ENCODE measurements around the gene ADAP1.

ADAP1 gene

GRCh38 chr7:900331-901040 is 54.0 kb downstream of the ADAP1 start:
- TF ChIP-seq CTCF (IDR thresholded peaks at IDR 0.05): no peak

GRCh38 chr7:899806-900205 is 54.7 kb downstream of the ADAP1 start:
- no peak overlapping the region for H3K4me3 ChIP-seq (ENCODE audit: low read depth in 1 of 2, low read length in 1 of 2)
- H3K27ac ChIP-seq: no peak overlapping the region
- no peak for TF ChIP-seq CTCF (IDR thresholded peaks at IDR 0.05)
- peaks cover 0 to 6% of the 10 kb centered on the region in 2 experiments for H3K4me1 ChIP-seq (ENCODE audit: control insufficient read depth in 1 of 2, insufficient read depth in 1 of 2, low read depth in 1 of 2, low read length in 1 of 2)
- no peaks in the 10 kb centered on the region for H3K27me3 ChIP-seq
- H3K9me3 ChIP-seq: no peaks in the 10 kb centered on the region
- peaks cover 89% of the 10 kb centered on the region for H3K36me3 ChIP-seq

More at GRCh38 chr7:900331-901040, 54.0 kb downstream of the ADAP1 start:
- no peaks in the 10 kb centered on the region for H3K9me3 ChIP-seq
- H3K4me3 ChIP-seq (ENCODE audit: low read depth in 1 of 2, low read length in 1 of 2): no peak overlapping the region
- peaks cover 0 to 6% of the 10 kb centered on the region in 2 experiments for H3K4me1 ChIP-seq (ENCODE audit: control insufficient read depth in 1 of 2, insufficient read depth in 1 of 2, low read depth in 1 of 2, low read length in 1 of 2)
- H3K36me3 ChIP-seq: peaks cover 84% of the 10 kb centered on the region
- H3K27me3 ChIP-seq: no peaks in the 10 kb centered on the region
- H3K27ac ChIP-seq: no peak overlapping the region

GRCh38 chr7:898855-899681 is 55.4 kb downstream of the ADAP1 start:
- TF ChIP-seq CTCF (IDR thresholded peaks at IDR 0.05): no peak
- Histone ChIP-seq H3K4me3 (ENCODE audit: low read depth in 1 of 2, low read length in 1 of 2) (no peak overlapping the region), H3K27ac (no peak overlapping the region), H3K27me3 (no peaks in the 10 kb centered on the region), H3K4me1 (ENCODE audit: control insufficient read depth in 1 of 2, insufficient read depth in 1 of 2, low read depth in 1 of 2, low read length in 1 of 2) (peaks cover 0 to 6% of the 10 kb centered on the region in 2 experiments), H3K9me3 (no peaks in the 10 kb centered on the region), H3K36me3 (peaks cover 89% of the 10 kb centered on the region)

- no peak overlapping the region for H3K4me3 ChIP-seq (ENCODE audit: low read depth in 1 of 2, low read length in 1 of 2)
- TF ChIP-seq CTCF (IDR thresholded peaks at IDR 0.05): no peak
- peaks cover 89% of the 10 kb centered on the region for H3K36me3 ChIP-seq
- H3K4me1 ChIP-seq (ENCODE audit: control insufficient read depth in 1 of 2, insufficient read depth in 1 of 2, low read depth in 1 of 2, low read length in 1 of 2): peaks cover 0 to 6% of the 10 kb centered on the region in 2 experiments
- no peaks in the 10 kb centered on the region for H3K9me3 ChIP-seq
- H3K27ac ChIP-seq: no peak overlapping the region
- H3K27me3 ChIP-seq: no peaks in the 10 kb centered on the region
Measured at GRCh38 chr7:898460-898854, 56.0 kb downstream of the ADAP1 start.

GRCh38 chr7:897771-898376 is 56.6 kb downstream of the ADAP1 start:
- Histone ChIP-seq H3K27me3 (no peaks in the 10 kb centered on the region), H3K27ac (no peak overlapping the region), H3K9me3 (no peaks in the 10 kb centered on the region), H3K4me1 (ENCODE audit: control insufficient read depth in 1 of 2, insufficient read depth in 1 of 2, low read depth in 1 of 2, low read length in 1 of 2) (peaks cover 0 to 6% of the 10 kb centered on the region in 2 experiments), H3K4me3 (ENCODE audit: low read depth in 1 of 2, low read length in 1 of 2) (no peak overlapping the region), H3K36me3 (peaks cover 89% of the 10 kb centered on the region)
- no peak for TF ChIP-seq CTCF (IDR thresholded peaks at IDR 0.05)
